Ovary (tissue), 9 donors: ENCODE measurements around the gene CYP4F11. TPM values are rescaled to one million over a fixed set of nuclear protein-coding genes. Genes with fewer than 3 reads are reported as not detected.
"Not testable (repeated sequence)": the region's sequence is repeated elsewhere in the genome, so short reads cannot be mapped to it uniquely, and the experiment has no call there.

Experiments used
- DNase-seq, 5 donors: peaks; one replicate each; pipeline ENCODE4 v3.0.0-alpha.2; 2019 to 2020
- H3K27ac ChIP-seq, 2 donors: fragments of 200-600 bp; one replicate each; pipeline versions ENCODE4 v1.5.1 to v1.8.0; 2019 to 2022
- H3K27me3 ChIP-seq: fragments of 200-600 bp; one replicate; pipeline ENCODE4 v1.8.0; 2022
- H3K36me3 ChIP-seq: fragments of 200-600 bp; sonication (generic); one replicate; pipeline ENCODE4 v1.5.1; 2019
- H3K4me1 ChIP-seq: one replicate; pipeline ENCODE4 v1.8.1; 2013; ENCODE audit warnings: mild to moderate bottlenecking, moderate library complexity; ENCODE audit not compliant: insufficient read depth
- H3K4me3 ChIP-seq: fragments of 200-600 bp; sonication (generic); one replicate; pipeline ENCODE4 v1.5.1; 2017
- H3K9me3 ChIP-seq, 2 donors: fragments of 200-600 bp in 1 of 2; sonication (generic) in 1 of 2; one replicate each; pipeline versions ENCODE4 v1.5.1 to v1.8.1; 2013 to 2019; ENCODE audit warnings: mild to moderate bottlenecking in 1 of 2, moderate library complexity in 1 of 2
- EP300 ChIP-seq: sonication (generic); formaldehyde crosslinking; IDR thresholded peaks from one replicate; pipeline ENCODE4 v1.6.1; 2017; ENCODE audit warnings: antibody characterized with exemption
- POLR2A ChIP-seq: fragments of 450-650 bp; IDR thresholded peaks from one replicate; pipeline ENCODE4 v1.6.1; 2017; ENCODE audit warnings: antibody characterized with exemption, mild to moderate bottlenecking, moderate library complexity
- WGBS, 3 donors: extraction: QIAGEN DNeasy Blood & Tissue Kit in 1 of 3; methylation state at CpG; one replicate each; pipeline versions ENCODE4 v1.1.5 to v1.1.7; 2013 to 2017; 5-methylcytosine and 5-hydroxymethylcytosine counted together
- intact Hi-C, 4 donors: fragments of 100-400 bp; cut with DNase I; formaldehyde crosslinking; loops; one replicate each; pipeline versions ENCODE4 v1.11.0 to v1.15.1; 2022 to 2023
- polyA plus RNA-seq, 2 donors: library from polyadenylated mRNA; stranded (reverse); fragments of 200-250 nt in 1 of 2; fragments of 350-450 nt in 1 of 2; fragmentation: Illumina TruSeq in 1 of 2; extraction: RNeasy Lipid Tissue Mini Kit (QIAGEN cat#74804) in 1 of 2; gene quantifications; one replicate each; pipeline ENCODE4 v1.2.3, GENCODE V29; 2013 to 2014
- total RNA-seq, 7 donors: library from RNA; depleted of rRNA in 2 of 7; stranded (reverse); fragments of >200 nt in 2 of 7; fragmentation: NEBNext Ultra II Directional in 3 of 7; extraction: Animal tissue kit (Norgen Biotek cat#: 25700) in 3 of 7; gene quantifications; one replicate each; pipeline versions ENCODE4 v1.1.0 to v1.2.4, GENCODE V29; 2016 to 2023
- TF ChIP-seq, protein P1 (sequence below), 3 donors: fragments of 450-650 bp in 2 of 3; fragments of 200-600 bp in 1 of 3; IDR thresholded peaks; one replicate each; pipeline versions ENCODE4 v1.5.1 to v1.8.0; 2016 to 2022; ENCODE audit warnings: antibody characterized with exemption in 3 of 3, mild to moderate bottlenecking in 1 of 3
- donor health status: DM: no; HTN: no; CAD: no; lungs with moderate emphysema.
- donor health status: DM: no; HTN: no; CAD: no.
- donor health status: Bipolar disorder and iron deficiency.
- donor health status: DM: yes; HTN: yes; CAD: no.
- donor health status: DM: no; HTN: no; CAD: no.
- donor health status: DM: yes; HTN: yes; CAD: no.

CYP4F11 gene
- total and polyA plus RNA-seq, 9 donors: 0.13 to 1.3 (median 0.26) TPM; not detected in 1

DNA sequence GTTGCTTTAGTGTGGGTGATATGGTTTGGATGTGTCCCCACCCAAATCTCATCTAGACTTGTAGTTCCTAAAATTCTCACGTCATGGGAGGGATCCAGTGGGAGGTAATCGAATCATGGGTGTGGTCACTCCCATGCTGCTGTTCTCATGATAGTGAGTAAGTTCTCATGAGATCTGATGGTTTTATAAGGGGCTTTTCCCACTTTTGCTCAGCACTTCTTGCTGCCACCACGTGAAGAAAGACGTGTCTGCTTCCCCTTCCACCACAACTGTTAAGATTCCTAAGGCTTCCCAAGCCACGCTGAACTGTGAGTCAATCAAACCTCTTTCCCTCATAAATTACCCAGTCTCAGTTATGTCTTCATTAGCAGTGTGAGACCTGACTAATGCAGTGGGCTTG is 40.5 kb upstream of the CYP4F11 start:
- no peak overlapping the region for H3K27ac ChIP-seq
- no peak for TF ChIP-seq POLR2A
- TF ChIP-seq, protein P1, sequence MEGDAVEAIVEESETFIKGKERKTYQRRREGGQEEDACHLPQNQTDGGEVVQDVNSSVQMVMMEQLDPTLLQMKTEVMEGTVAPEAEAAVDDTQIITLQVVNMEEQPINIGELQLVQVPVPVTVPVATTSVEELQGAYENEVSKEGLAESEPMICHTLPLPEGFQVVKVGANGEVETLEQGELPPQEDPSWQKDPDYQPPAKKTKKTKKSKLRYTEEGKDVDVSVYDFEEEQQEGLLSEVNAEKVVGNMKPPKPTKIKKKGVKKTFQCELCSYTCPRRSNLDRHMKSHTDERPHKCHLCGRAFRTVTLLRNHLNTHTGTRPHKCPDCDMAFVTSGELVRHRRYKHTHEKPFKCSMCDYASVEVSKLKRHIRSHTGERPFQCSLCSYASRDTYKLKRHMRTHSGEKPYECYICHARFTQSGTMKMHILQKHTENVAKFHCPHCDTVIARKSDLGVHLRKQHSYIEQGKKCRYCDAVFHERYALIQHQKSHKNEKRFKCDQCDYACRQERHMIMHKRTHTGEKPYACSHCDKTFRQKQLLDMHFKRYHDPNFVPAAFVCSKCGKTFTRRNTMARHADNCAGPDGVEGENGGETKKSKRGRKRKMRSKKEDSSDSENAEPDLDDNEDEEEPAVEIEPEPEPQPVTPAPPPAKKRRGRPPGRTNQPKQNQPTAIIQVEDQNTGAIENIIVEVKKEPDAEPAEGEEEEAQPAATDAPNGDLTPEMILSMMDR (IDR thresholded peaks at IDR 0.05): no peak
- no peak for TF ChIP-seq EP300
- H3K4me3 ChIP-seq: no peak overlapping the region
- DNase-seq: no peak
- H3K36me3 ChIP-seq: no peaks in the 10 kb centered on the region
- no peaks in the 10 kb centered on the region for H3K9me3 ChIP-seq
- intact Hi-C loops: no loop called here
- 50 to 64% (median 60%) methylated on average over 5 of the region's 5 CpGs for WGBS, 3 donors
- H3K27me3 ChIP-seq: no peaks in the 10 kb centered on the region
- no peaks in the 10 kb centered on the region for H3K4me1 ChIP-seq

DNA sequence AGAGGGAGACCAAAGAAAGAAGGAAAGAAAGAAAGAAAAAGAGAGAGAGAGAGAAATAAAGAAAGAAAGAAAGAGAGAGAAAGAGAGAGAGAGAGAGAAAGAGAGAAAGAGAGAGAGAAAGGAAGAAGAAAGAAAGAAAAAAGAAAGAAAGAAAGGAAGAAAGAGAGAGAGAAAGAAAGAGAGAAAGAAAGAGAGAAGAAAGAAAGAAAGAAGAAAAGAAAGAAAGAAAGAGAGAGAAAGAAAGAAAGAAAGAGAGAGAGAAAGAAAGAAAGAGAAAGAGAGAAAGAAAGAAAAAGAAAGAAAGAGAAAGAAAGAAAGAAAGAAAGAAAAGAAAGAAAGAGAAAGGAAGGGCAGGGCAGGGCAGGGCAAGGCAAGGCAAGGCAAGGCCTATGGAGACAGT is 37.7 kb upstream of the CYP4F11 start:
- H3K4me1 ChIP-seq, H3K27me3 ChIP-seq, intact Hi-C loops, H3K36me3 ChIP-seq, H3K9me3 ChIP-seq, H3K27ac ChIP-seq, H3K4me3 ChIP-seq, DNase-seq: not testable (repeated sequence)

DNA sequence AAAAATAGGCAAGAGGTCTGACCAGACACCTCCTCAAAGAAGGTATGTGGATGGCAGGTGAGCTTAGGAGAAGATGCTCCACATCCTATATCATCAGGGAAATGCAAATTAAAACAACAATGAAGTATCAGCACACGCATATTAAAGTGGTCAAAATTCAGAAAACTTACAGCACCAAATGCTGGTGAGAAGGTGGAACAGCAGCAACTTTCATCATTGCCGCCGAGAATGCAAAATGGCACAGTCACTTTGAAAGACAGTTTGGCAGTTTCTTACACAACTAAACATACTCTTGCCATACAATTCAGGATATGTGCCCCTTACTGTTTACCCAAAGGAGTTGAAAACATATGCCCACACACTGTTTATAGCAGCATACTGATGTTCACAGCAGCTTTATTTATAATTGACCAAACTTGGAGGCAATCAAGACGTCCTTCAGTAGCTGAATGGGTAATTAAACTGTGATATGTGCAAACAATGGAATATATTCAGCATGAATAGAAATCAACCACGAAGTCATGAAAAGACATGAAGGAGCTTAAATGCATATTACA is 37.0 kb upstream of the CYP4F11 start:
- no peak for TF ChIP-seq EP300
- TF ChIP-seq, protein P1 (IDR thresholded peaks at IDR 0.05): no peak
- TF ChIP-seq POLR2A: no peak
- Histone ChIP-seq H3K27me3 (no peaks in the 10 kb centered on the region), H3K4me3 (no peak overlapping the region), H3K9me3 (no peaks in the 10 kb centered on the region), H3K27ac (no peak overlapping the region), H3K4me1 (no peaks in the 10 kb centered on the region), H3K36me3 (no peaks in the 10 kb centered on the region)
- 48 to 70% (median 58%) methylated on average over 5 of the region's 5 CpGs for WGBS, 3 donors
- intact Hi-C loops: no loop called here
- no peak for DNase-seq

DNA sequence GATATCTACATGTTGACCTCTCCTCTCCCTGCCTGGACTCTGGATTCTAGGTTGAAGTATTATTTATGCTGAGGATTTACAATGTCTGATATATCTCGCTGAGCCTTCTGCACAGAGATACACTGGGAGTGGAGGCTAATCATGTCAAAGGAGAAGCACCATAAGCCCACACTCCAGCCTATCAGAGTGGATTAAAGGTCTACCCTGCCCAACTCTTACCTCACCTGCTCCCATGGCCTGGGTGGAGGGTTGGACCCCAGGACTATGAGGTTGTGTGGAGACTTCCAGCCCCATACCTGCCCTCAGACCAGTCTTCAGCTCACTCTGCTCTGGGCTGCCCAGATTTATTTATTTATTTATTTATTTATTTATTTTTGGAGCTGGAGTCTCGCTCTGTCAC is 29.9 kb upstream of the CYP4F11 start:
- Histone ChIP-seq H3K27ac (no peak overlapping the region), H3K9me3 (peaks cover 0 to 7% of the 10 kb centered on the region in 2 donors), H3K4me3 (no peak overlapping the region), H3K4me1 (no peaks in the 10 kb centered on the region), H3K27me3 (no peaks in the 10 kb centered on the region), H3K36me3 (no peaks in the 10 kb centered on the region)
- 72 to 80% (median 75%) methylated on average over 2 of the region's 2 CpGs for WGBS, 3 donors
- DNase-seq: no peak
- no peak for TF ChIP-seq EP300
- TF ChIP-seq, protein P1 (IDR thresholded peaks at IDR 0.05): no peak
- no peak for TF ChIP-seq POLR2A
- intact Hi-C loops: no loop called here

DNA sequence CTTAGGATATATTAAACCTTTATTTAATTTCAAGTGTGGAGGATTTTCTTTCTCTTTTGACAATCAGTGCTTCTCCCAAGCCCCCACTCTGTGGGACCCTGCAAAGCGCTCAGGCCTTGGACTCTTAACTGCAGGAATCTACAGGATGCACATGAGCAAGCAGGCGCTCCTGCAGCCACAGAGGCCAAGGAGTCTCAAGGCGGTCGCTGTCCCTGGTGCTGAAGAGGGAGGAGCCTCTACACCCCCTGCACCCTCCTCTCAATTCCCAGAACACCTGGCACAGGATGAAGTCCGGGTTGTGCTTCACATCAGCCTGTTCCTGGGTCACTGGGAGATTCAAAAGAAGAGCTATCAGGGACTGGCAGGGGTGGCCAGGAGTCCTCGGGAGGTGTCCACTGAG is 28.0 kb upstream of the CYP4F11 start:
- WGBS, 3 donors: 64 to 68% (median 64%) methylated on average over 6 of the region's 6 CpGs
- TF ChIP-seq POLR2A (no peak), EP300 (no peak)
- TF ChIP-seq, protein P1 (IDR thresholded peaks at IDR 0.05): no peak
- H3K27me3 ChIP-seq: no peaks in the 10 kb centered on the region
- H3K9me3 ChIP-seq: peaks cover 0 to 7% of the 10 kb centered on the region in 2 donors
- no peaks in the 10 kb centered on the region for H3K4me1 ChIP-seq
- no peaks in the 10 kb centered on the region for H3K36me3 ChIP-seq
- H3K27ac ChIP-seq: no peak overlapping the region
- no peak for DNase-seq
- no peak overlapping the region for H3K4me3 ChIP-seq
- intact Hi-C loops: no loop called here
